ENCODE data around the gene VPS13D.

DNA sequence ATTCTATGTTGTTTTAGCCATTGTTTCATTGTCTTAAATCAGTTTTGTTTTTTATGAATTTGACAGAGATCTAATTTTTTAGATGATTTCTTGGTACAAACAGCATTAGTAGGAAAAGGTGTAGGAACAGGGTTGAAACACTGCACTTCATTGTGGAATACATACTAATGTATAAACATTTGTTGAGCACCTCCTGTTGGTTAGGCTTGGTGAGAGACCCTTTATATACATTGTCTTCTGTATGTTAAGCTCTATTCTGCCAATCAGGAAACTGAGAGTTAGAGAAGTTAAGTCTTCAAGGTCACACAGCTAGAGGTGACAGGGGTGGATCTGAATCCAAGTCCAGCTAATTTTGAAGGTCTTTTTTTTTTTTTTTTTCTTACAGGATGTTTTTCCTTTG is 192.7 kb downstream of the VPS13D start:
- no peak for TF ChIP-seq POLR2A (IDR thresholded peaks at IDR 0.05; ENCODE audit: low read depth, low read length)
- TF ChIP-seq, protein P1, sequence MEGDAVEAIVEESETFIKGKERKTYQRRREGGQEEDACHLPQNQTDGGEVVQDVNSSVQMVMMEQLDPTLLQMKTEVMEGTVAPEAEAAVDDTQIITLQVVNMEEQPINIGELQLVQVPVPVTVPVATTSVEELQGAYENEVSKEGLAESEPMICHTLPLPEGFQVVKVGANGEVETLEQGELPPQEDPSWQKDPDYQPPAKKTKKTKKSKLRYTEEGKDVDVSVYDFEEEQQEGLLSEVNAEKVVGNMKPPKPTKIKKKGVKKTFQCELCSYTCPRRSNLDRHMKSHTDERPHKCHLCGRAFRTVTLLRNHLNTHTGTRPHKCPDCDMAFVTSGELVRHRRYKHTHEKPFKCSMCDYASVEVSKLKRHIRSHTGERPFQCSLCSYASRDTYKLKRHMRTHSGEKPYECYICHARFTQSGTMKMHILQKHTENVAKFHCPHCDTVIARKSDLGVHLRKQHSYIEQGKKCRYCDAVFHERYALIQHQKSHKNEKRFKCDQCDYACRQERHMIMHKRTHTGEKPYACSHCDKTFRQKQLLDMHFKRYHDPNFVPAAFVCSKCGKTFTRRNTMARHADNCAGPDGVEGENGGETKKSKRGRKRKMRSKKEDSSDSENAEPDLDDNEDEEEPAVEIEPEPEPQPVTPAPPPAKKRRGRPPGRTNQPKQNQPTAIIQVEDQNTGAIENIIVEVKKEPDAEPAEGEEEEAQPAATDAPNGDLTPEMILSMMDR (IDR thresholded peaks at IDR 0.05; ENCODE audit: extremely low read depth in 1 of 2, insufficient read depth in 1 of 2, low read depth in 1 of 2, low read length in 2 of 2), result no peak
- no peak for TF ChIP-seq EZH2 (IDR thresholded peaks at IDR 0.05; ENCODE audit: borderline replicate concordance, low read depth, low read length, severe bottlenecking)

Data from endothelial cell of umbilical vein (primary cell).